Measurements from ENCODE around the gene SLC16A4. TPM values are rescaled to one million over a fixed set of nuclear protein-coding genes. Genes with fewer than 3 reads are reported as not detected.
"Not testable (repeated sequence)": the region's sequence is repeated elsewhere in the genome, so short reads cannot be mapped to it uniquely, and the experiment has no call there.

Gene SLC16A4
- total RNA-seq, 1 donor: 76.0 TPM

DNA sequence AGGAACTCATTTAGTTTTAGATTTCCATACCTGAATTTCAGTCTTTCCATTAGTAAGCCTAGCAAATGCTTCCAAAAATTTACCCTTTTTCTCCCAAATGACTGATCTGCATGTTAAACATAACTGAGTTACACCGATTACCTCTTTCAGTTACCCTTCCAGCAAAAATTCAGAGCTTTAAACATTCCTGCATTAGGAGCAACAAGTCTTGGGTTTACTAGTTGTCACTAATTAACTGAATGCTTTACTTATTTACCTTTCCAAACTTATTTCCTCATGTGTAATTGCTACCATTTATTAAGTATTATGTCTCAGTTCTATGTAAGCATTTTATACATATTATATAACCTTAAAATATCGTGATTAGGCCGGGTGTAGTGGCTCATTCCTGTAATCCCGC lies 13.6 kb upstream of the SLC16A4 start:
- Histone ChIP-seq H3K4me1 (ENCODE audit: insufficient read depth, low read length) (peaks cover 13% of the 10 kb centered on the region), H3K79me2 (ENCODE audit: insufficient read depth, low read length) (peaks cover 25% of the 10 kb centered on the region), H3K4me3 (ENCODE audit: insufficient read depth, low read length) (no peak overlapping the region), H3K9me3 (ENCODE audit: low read depth, low read length) (no peaks in the 10 kb centered on the region), H4K20me1 (ENCODE audit: insufficient read depth, low read length) (peaks cover 2% of the 10 kb centered on the region), H3K27me3 (ENCODE audit: insufficient read depth, low read length) (no peaks in the 10 kb centered on the region), H2AFZ (ENCODE audit: low read length) (no peak overlapping the region), H3K36me3 (ENCODE audit: insufficient read depth, low read length) (peaks cover 49% of the 10 kb centered on the region), H3K27ac (ENCODE audit: low read depth, low read length) (no peak overlapping the region), H3K4me2 (ENCODE audit: insufficient read depth, low read length) (no peak overlapping the region)
- DNase-seq (ENCODE audit: insufficient read length, low spot score, missing footprints): no peak
- TF ChIP-seq, protein P1, sequence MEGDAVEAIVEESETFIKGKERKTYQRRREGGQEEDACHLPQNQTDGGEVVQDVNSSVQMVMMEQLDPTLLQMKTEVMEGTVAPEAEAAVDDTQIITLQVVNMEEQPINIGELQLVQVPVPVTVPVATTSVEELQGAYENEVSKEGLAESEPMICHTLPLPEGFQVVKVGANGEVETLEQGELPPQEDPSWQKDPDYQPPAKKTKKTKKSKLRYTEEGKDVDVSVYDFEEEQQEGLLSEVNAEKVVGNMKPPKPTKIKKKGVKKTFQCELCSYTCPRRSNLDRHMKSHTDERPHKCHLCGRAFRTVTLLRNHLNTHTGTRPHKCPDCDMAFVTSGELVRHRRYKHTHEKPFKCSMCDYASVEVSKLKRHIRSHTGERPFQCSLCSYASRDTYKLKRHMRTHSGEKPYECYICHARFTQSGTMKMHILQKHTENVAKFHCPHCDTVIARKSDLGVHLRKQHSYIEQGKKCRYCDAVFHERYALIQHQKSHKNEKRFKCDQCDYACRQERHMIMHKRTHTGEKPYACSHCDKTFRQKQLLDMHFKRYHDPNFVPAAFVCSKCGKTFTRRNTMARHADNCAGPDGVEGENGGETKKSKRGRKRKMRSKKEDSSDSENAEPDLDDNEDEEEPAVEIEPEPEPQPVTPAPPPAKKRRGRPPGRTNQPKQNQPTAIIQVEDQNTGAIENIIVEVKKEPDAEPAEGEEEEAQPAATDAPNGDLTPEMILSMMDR (IDR thresholded peaks at IDR 0.05; ENCODE audit: extremely low read depth, low read depth, low read length): no peak

DNA sequence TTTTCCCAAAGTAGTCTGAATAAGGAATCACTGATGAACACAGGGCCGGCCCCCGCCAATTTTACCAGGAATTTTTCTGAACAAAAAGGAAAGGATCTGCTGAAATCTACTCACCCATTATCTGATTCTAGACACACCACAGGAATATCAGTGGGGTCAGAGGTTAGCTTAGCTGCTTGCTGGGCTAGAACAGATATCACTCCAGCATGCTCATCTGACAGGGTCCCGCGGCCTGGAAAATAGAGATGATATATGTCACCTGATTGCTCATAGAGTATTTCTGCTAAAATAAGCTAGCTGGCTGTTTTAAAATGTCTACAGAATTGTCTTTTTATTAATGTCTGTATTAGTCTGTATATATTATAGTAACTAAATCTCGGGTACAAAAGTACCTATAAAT lies 13.0 kb upstream of the SLC16A4 start:
- Histone ChIP-seq H3K36me3 (ENCODE audit: insufficient read depth, low read length) (peaks cover 49% of the 10 kb centered on the region), H3K79me2 (ENCODE audit: insufficient read depth, low read length) (peaks cover 25% of the 10 kb centered on the region), H3K4me1 (ENCODE audit: insufficient read depth, low read length) (peaks cover 13% of the 10 kb centered on the region), H3K9me3 (ENCODE audit: low read depth, low read length) (no peaks in the 10 kb centered on the region), H4K20me1 (ENCODE audit: insufficient read depth, low read length) (peaks cover 2% of the 10 kb centered on the region), H2AFZ (ENCODE audit: low read length) (no peak overlapping the region), H3K27me3 (ENCODE audit: insufficient read depth, low read length) (no peaks in the 10 kb centered on the region), H3K4me2 (ENCODE audit: insufficient read depth, low read length) (no peak overlapping the region), H3K27ac (ENCODE audit: low read depth, low read length) (no peak overlapping the region), H3K4me3 (ENCODE audit: insufficient read depth, low read length) (no peak overlapping the region)
- DNase-seq (ENCODE audit: insufficient read length, low spot score, missing footprints): no peak
- TF ChIP-seq, protein P1 (IDR thresholded peaks at IDR 0.05; ENCODE audit: extremely low read depth, low read depth, low read length): no peak

DNA sequence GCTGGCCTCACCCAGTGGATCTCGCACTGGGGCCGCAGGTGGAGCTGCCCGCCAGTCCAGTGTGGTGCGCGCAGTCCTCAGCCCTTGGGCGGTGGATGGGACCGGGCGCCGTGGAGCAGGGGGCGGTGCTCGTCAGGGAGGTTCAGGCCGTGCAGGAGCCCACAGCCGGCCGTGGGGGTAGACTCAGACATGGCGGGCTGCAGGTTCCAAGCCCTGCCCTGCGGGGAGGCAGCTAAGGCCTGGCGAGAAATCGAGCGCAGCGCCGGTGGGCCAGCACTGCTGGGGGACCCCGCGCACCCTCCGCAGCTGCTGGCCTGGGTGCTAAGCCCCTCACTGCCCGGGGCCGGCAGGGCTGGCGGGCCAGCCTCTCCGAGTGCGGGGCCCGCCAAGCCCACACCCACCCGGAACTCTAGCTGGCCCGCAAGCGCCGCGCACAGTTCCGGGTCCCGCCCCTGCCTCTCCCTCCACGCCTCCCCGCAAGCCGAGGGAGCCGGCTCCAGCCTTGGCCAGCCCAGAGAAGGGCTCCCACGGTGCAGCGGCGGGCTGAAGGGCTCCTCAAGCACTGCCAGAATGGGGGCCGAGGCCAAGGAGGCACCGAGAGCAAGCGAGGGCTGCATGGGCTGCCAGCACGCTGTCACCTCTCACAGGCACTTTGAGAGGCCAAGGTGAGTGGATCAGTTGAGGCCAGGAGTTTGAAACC lies 5.6 kb upstream of the SLC16A4 start:
- not testable (repeated sequence) for H2AFZ ChIP-seq (ENCODE audit: low read length); H3K4me2 ChIP-seq (ENCODE audit: insufficient read depth, low read length); H3K27me3 ChIP-seq (ENCODE audit: insufficient read depth, low read length); DNase-seq (ENCODE audit: insufficient read length, low spot score, missing footprints); H3K9me3 ChIP-seq (ENCODE audit: low read depth, low read length); H3K27ac ChIP-seq (ENCODE audit: low read depth, low read length); H3K79me2 ChIP-seq (ENCODE audit: insufficient read depth, low read length); H4K20me1 ChIP-seq (ENCODE audit: insufficient read depth, low read length); H3K4me3 ChIP-seq (ENCODE audit: insufficient read depth, low read length)
- Histone ChIP-seq H3K36me3 (ENCODE audit: insufficient read depth, low read length) (peaks cover 14% of the 10 kb centered on the region), H3K4me1 (ENCODE audit: insufficient read depth, low read length) (peaks cover 18% of the 10 kb centered on the region)

DNA sequence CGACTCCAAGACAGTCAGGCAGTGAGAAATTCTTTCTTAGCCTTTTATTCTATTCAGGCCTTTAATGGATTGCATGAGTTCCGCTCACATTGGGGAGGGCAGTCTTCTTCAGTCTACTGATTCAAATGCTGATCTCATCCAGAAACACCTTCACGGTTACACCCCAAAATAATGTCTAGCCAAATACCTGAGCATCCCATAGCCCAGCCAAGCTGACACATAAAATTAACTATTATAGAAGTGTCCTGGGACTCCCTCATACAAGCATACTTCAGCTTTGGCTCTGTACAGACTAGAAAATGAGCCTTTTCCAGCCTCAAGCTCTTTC lies 3.6 kb upstream of the SLC16A4 start:
- no peaks in the 10 kb centered on the region for H3K27me3 ChIP-seq (ENCODE audit: insufficient read depth, low read length)

More for the DNA sequence above, 3.6 kb upstream of the SLC16A4 start:
- Histone ChIP-seq H2AFZ (ENCODE audit: low read length) (no peak overlapping the region), H3K9me3 (ENCODE audit: low read depth, low read length) (no peaks in the 10 kb centered on the region), H3K4me3 (ENCODE audit: insufficient read depth, low read length) (no peak overlapping the region), H3K4me2 (ENCODE audit: insufficient read depth, low read length) (peak overlapping the region; percentile 63), H4K20me1 (ENCODE audit: insufficient read depth, low read length) (no peaks in the 10 kb centered on the region), H3K79me2 (ENCODE audit: insufficient read depth, low read length) (peaks cover 4% of the 10 kb centered on the region), H3K4me1 (ENCODE audit: insufficient read depth, low read length) (peaks cover 31% of the 10 kb centered on the region), H3K36me3 (ENCODE audit: insufficient read depth, low read length) (no peaks in the 10 kb centered on the region), H3K27ac (ENCODE audit: low read depth, low read length) (peak overlapping the region; percentile 13)
- TF ChIP-seq, protein P1 (IDR thresholded peaks at IDR 0.05; ENCODE audit: extremely low read depth, low read depth, low read length): no peak
- DNase-seq (ENCODE audit: insufficient read length, low spot score, missing footprints): no peak
